ENCODE results near the gene SPAG16. TPM values are rescaled to one million over a fixed set of nuclear protein-coding genes. Genes with fewer than 3 reads are reported as not detected.

The SPAG16 gene
- total RNA-seq, 1 donor: 35.2 TPM

GRCh38 chr2:214264171-214264570 lies 979.9 kb downstream of the SPAG16 start:
- TF ChIP-seq CTCF (IDR thresholded peaks at IDR 0.05; ENCODE audit: insufficient read depth, low read length): no peak
- no peak overlapping the region for H3K4me3 ChIP-seq (ENCODE audit: low read depth, low read length)
- DNase-seq (ENCODE audit: low read depth): no peak

- no peak overlapping the region for H3K4me3 ChIP-seq (ENCODE audit: low read depth, low read length)
- no peak for DNase-seq (ENCODE audit: low read depth)
- no peak for TF ChIP-seq CTCF (IDR thresholded peaks at IDR 0.05; ENCODE audit: insufficient read depth, low read length)
Observed at GRCh38 chr2:214265991-214266489, 981.8 kb downstream of the SPAG16 start.

- TF ChIP-seq CTCF (IDR thresholded peaks at IDR 0.05; ENCODE audit: insufficient read depth, low read length): no peak
- no peak overlapping the region for H3K4me3 ChIP-seq (ENCODE audit: low read depth, low read length)
- DNase-seq (ENCODE audit: low read depth): no peak
Observed at GRCh38 chr2:214277880-214278279, 993.6 kb downstream of the SPAG16 start.

- no peak for DNase-seq (ENCODE audit: low read depth)
- no peak for TF ChIP-seq CTCF (IDR thresholded peaks at IDR 0.05; ENCODE audit: insufficient read depth, low read length)
- no peak overlapping the region for H3K4me3 ChIP-seq (ENCODE audit: low read depth, low read length)
Observed at GRCh38 chr2:214286011-214286410, 1001.7 kb downstream of the SPAG16 start.

- no peak for TF ChIP-seq CTCF (IDR thresholded peaks at IDR 0.05; ENCODE audit: insufficient read depth, low read length)
Observed at GRCh38 chr2:214293593-214293992, 1009.3 kb downstream of the SPAG16 start.

GRCh38 chr2:214294426-214294825 lies 1010.2 kb downstream of the SPAG16 start:
- no peak for DNase-seq (ENCODE audit: low read depth)
- TF ChIP-seq CTCF (IDR thresholded peaks at IDR 0.05; ENCODE audit: insufficient read depth, low read length): no peak
- no peak overlapping the region for H3K4me3 ChIP-seq (ENCODE audit: low read depth, low read length)

More at GRCh38 chr2:214293593-214293992, 1009.3 kb downstream of the SPAG16 start:
- no peak overlapping the region for H3K4me3 ChIP-seq (ENCODE audit: low read depth, low read length)
- no peak for DNase-seq (ENCODE audit: low read depth)

- no peak for TF ChIP-seq CTCF (IDR thresholded peaks at IDR 0.05; ENCODE audit: insufficient read depth, low read length)
Observed at GRCh38 chr2:214297423-214297822, 1013.2 kb downstream of the SPAG16 start.

More at GRCh38 chr2:214297423-214297822, 1013.2 kb downstream of the SPAG16 start:
- no peak for DNase-seq (ENCODE audit: low read depth)
- H3K4me3 ChIP-seq (ENCODE audit: low read depth, low read length): no peak overlapping the region
